ENCODE measurements around the gene GPLD1. TPM values are rescaled to one million over a fixed set of nuclear protein-coding genes. Genes with fewer than 3 reads are reported as not detected.

GPLD1 gene
- total and polyA plus RNA-seq, 4 donors, result 7.7 to 13.1 (median 10.4) TPM

GRCh38 chr6:24501914-24502313 lies 12.5 kb upstream of the GPLD1 start:
- Histone ChIP-seq H3K9me3 (ENCODE audit: control insufficient read depth, insufficient read depth, low read length) (no peaks in the 10 kb centered on the region), H3K27ac (ENCODE audit: low read depth, low read length) (no peak overlapping the region), H3K4me3 (ENCODE audit: low read depth, low read length) (no peak overlapping the region), H3K36me3 (ENCODE audit: control insufficient read depth, insufficient read depth, low read length) (peaks cover 20% of the 10 kb centered on the region), H3K4me1 (ENCODE audit: control insufficient read depth, insufficient read depth, low read length) (no peaks in the 10 kb centered on the region), H3K27me3 (ENCODE audit: control insufficient read depth, insufficient read depth, low read length) (no peaks in the 10 kb centered on the region)
- no peak for DNase-seq (ENCODE audit: low read depth in 4 of 6, low spot score in 6 of 6)

DNA sequence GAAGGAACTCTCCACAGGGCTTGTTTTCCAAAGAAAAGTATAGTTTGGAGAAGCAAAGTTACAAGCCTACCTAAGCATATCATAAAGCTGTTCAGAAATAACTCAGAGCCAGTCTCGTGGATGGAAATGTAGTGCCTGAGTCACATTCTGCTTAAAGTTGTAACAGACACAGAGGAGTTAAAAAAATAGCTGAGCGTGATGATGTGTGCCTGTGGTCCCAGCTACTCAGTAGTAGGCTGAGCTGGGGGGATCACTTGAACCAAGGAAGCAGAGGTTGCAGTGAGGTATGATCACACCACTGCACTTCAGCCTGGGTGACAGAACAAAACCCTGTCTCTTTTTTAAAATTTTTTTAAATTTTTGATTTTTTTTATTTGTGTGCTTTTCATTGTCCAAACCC lies 12.0 kb upstream of the GPLD1 start:
- H3K27ac ChIP-seq (ENCODE audit: low read depth, low read length), result no peak overlapping the region
- peaks cover 20% of the 10 kb centered on the region for H3K36me3 ChIP-seq (ENCODE audit: control insufficient read depth, insufficient read depth, low read length)
- H3K27me3 ChIP-seq (ENCODE audit: control insufficient read depth, insufficient read depth, low read length), result no peaks in the 10 kb centered on the region
- H3K9me3 ChIP-seq (ENCODE audit: control insufficient read depth, insufficient read depth, low read length), result no peaks in the 10 kb centered on the region
- H3K4me3 ChIP-seq (ENCODE audit: low read depth, low read length), result no peak overlapping the region
- 76% methylated on average over 2 of the region's 2 CpGs for WGBS (ENCODE audit: insufficient coverage)
- no peak for DNase-seq (ENCODE audit: low read depth in 4 of 6, low spot score in 6 of 6)
- no peaks in the 10 kb centered on the region for H3K4me1 ChIP-seq (ENCODE audit: control insufficient read depth, insufficient read depth, low read length)

DNA sequence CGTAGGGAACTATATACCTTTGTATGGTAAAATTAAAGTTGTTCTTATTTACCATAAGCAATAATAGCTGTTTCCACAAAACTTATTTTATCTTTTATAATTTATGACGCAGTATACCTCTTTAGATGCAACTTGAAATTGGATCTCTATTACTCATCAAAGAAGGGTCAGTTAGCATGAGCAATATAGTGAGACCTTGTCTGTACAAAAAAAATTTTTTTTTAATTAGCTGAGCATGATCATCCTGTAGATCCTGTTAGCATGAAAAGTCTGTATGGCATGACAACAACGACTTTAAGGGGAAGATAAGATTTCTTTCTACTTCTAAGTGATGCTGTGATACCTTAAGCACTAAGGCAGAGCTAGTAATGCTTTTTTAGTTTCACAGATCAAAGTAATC lies 11.3 kb upstream of the GPLD1 start:
- Histone ChIP-seq H3K27me3 (ENCODE audit: control insufficient read depth, insufficient read depth, low read length) (no peaks in the 10 kb centered on the region), H3K27ac (ENCODE audit: low read depth, low read length) (no peak overlapping the region), H3K4me3 (ENCODE audit: low read depth, low read length) (no peak overlapping the region), H3K36me3 (ENCODE audit: control insufficient read depth, insufficient read depth, low read length) (peaks cover 18% of the 10 kb centered on the region), H3K4me1 (ENCODE audit: control insufficient read depth, insufficient read depth, low read length) (peaks cover 1% of the 10 kb centered on the region), H3K9me3 (ENCODE audit: control insufficient read depth, insufficient read depth, low read length) (no peaks in the 10 kb centered on the region)
- WGBS (ENCODE audit: insufficient coverage), result no CpG with 5 or more reads among the region's 3 CpGs
- no peak for DNase-seq (ENCODE audit: low read depth in 4 of 6, low spot score in 6 of 6)

DNA sequence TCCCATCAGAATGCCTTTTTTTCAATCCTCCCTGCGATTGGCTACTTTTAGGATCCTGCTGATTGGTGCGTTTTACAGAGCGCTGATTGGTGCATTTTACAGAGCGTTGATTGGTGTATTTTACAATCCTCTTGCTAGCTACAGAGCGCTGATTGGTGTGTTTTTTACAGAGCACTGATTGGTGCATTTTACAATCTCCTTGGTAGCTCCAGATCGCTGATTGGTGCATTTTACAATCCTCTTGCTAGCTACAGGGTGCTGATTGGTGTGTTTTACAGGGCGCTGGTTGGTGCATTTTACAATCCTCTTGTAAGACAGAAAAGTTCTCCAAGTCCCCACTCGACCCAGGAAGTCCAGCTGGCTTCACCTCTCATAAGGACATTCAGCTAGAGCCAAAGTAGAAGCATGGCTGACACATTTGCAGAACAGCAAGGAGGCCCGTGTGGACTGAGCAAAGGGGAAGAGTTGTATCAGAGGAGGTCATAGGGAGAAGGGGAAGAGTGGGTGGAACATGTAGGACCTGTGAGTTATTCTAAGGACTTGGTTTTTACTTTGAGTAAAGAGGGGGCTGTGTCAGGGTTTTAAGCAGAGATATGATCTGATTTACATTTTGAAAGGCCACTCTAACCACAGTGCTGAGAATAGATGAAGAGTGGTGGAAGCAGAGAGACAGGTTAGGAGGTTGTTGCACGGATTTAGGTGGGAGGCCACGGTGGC lies 8.0 kb upstream of the GPLD1 start:
- WGBS (ENCODE audit: insufficient coverage), result 97% methylated on average over 11 of the region's 11 CpGs
- H3K27ac ChIP-seq (ENCODE audit: low read depth, low read length), result no peak overlapping the region
- no peaks in the 10 kb centered on the region for H3K9me3 ChIP-seq (ENCODE audit: control insufficient read depth, insufficient read depth, low read length)
- DNase-seq (ENCODE audit: low read depth in 4 of 6, low spot score in 6 of 6), result no peak
- peaks cover 11% of the 10 kb centered on the region for H3K4me1 ChIP-seq (ENCODE audit: control insufficient read depth, insufficient read depth, low read length)
- H3K27me3 ChIP-seq (ENCODE audit: control insufficient read depth, insufficient read depth, low read length), result no peaks in the 10 kb centered on the region
- no peak overlapping the region for H3K4me3 ChIP-seq (ENCODE audit: low read depth, low read length)
- H3K36me3 ChIP-seq (ENCODE audit: control insufficient read depth, insufficient read depth, low read length), result no peaks in the 10 kb centered on the region

DNA sequence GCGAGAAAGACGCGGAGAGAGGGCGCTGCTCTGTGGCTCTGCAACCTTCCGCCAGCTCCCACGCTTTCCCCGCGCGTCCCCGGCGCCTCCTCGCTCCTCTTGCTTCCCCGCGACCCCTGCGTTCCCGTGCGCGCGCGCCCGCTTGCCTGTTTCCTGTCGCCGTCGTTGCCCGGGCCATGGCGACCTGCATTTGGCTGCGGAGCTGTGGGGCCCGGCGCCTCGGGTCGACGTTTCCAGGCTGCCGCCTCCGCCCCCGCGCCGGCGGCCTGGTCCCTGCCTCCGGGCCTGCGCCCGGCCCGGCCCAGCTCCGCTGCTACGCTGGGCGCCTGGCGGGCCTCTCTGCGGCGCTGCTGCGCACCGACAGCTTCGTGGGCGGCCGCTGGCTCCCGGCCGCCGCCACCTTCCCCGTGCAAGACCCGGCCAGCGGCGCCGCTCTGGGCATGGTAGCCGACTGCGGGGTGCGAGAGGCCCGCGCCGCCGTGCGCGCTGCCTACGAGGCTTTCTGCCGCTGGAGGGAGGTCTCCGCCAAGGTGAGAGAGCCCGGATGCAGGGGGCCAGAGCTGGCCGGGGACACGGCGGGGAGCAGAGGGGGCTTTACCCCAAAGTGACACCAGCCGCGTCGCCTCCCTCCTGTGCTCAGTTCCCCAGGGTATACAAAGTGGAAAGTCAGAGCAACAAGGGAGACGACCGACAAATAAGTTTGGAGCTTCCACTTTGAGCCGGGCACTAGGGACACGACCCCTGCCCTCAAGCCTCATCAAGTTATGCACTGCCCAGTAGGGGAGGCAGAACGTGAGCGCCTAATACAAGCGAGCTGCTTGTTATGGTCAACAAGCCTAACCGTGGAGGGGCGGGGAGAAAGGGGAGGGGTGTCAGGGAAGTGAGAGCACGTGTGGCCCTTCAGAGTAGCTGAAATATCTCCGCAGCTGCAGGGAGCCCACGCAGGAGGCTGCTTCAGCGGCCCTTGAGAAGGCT lies 5.7 kb upstream of the GPLD1 start, which contains the start of gene ALDH5A1:
Gene ALDH5A1, plus strand, starts transcription at position 149 of the 975 bp plus-strand sequence. Its CDS starts 28 bp downstream, at position 177.
- Histone ChIP-seq H3K4me3 (ENCODE audit: low read depth, low read length) (peak within 1 kb of the TSS; percentile 66), H3K27me3 (ENCODE audit: control insufficient read depth, insufficient read depth, low read length) (no peaks in the 10 kb centered on the region), H3K9me3 (ENCODE audit: control insufficient read depth, insufficient read depth, low read length) (no peaks in the 10 kb centered on the region), H3K4me1 (ENCODE audit: control insufficient read depth, insufficient read depth, low read length) (peaks cover 11% of the 10 kb centered on the region), H3K27ac (ENCODE audit: low read depth, low read length) (peak within 1 kb of the TSS; percentile 59), H3K36me3 (ENCODE audit: control insufficient read depth, insufficient read depth, low read length) (no peaks in the 10 kb centered on the region)
- peak; percentile 44 to 95 (median 63) for DNase-seq (ENCODE audit: low read depth in 4 of 6, low spot score in 6 of 6)
- under 1% methylated on average over 93 of the region's 93 CpGs for WGBS (ENCODE audit: insufficient coverage)

GRCh38 chr6:24493945-24494820 lies 4.8 kb upstream of the GPLD1 start:
- WGBS (ENCODE audit: insufficient coverage), result 5% methylated on average over 32 of the region's 36 CpGs
- peak in 2 of 6 donors; percentile 8 to 12 for DNase-seq (ENCODE audit: low read depth in 4 of 6, low spot score in 6 of 6)
- Histone ChIP-seq H3K9me3 (ENCODE audit: control insufficient read depth, insufficient read depth, low read length) (no peaks in the 10 kb centered on the region), H3K27me3 (ENCODE audit: control insufficient read depth, insufficient read depth, low read length) (no peaks in the 10 kb centered on the region), H3K27ac (ENCODE audit: low read depth, low read length) (peak overlapping the region; percentile 59), H3K36me3 (ENCODE audit: control insufficient read depth, insufficient read depth, low read length) (no peaks in the 10 kb centered on the region), H3K4me3 (ENCODE audit: low read depth, low read length) (peak overlapping the region; percentile 66), H3K4me1 (ENCODE audit: control insufficient read depth, insufficient read depth, low read length) (peaks cover 11% of the 10 kb centered on the region)

- H3K9me3 ChIP-seq (ENCODE audit: control insufficient read depth, insufficient read depth, low read length), result no peaks in the 10 kb centered on the region
- no peak overlapping the region for H3K27ac ChIP-seq (ENCODE audit: low read depth, low read length)
- H3K4me1 ChIP-seq (ENCODE audit: control insufficient read depth, insufficient read depth, low read length), result peaks cover 11% of the 10 kb centered on the region
- H3K27me3 ChIP-seq (ENCODE audit: control insufficient read depth, insufficient read depth, low read length), result no peaks in the 10 kb centered on the region
- peak in 2 of 6 donors; percentile 14 to 57 for DNase-seq (ENCODE audit: low read depth in 4 of 6, low spot score in 6 of 6)
- no peak overlapping the region for H3K4me3 ChIP-seq (ENCODE audit: low read depth, low read length)
- WGBS (ENCODE audit: insufficient coverage), result 64% methylated on average over 2 of the region's 3 CpGs
- H3K36me3 ChIP-seq (ENCODE audit: control insufficient read depth, insufficient read depth, low read length), result no peaks in the 10 kb centered on the region
These were observed 3.1 kb upstream of the GPLD1 start for GRCh38 chr6:24492475-24492874.

GRCh38 chr6:24490948-24491347 lies 1.6 kb upstream of the GPLD1 start:
- no peak overlapping the region for H3K4me3 ChIP-seq (ENCODE audit: low read depth, low read length)
- no peaks in the 10 kb centered on the region for H3K36me3 ChIP-seq (ENCODE audit: control insufficient read depth, insufficient read depth, low read length)
- H3K4me1 ChIP-seq (ENCODE audit: control insufficient read depth, insufficient read depth, low read length), result peaks cover 11% of the 10 kb centered on the region
- 84% methylated on average over 3 of the region's 4 CpGs for WGBS (ENCODE audit: insufficient coverage)
- H3K27ac ChIP-seq (ENCODE audit: low read depth, low read length), result no peak overlapping the region
- H3K9me3 ChIP-seq (ENCODE audit: control insufficient read depth, insufficient read depth, low read length), result no peaks in the 10 kb centered on the region
- H3K27me3 ChIP-seq (ENCODE audit: control insufficient read depth, insufficient read depth, low read length), result no peaks in the 10 kb centered on the region
- DNase-seq (ENCODE audit: low read depth in 4 of 6, low spot score in 6 of 6), result no peak

DNA sequence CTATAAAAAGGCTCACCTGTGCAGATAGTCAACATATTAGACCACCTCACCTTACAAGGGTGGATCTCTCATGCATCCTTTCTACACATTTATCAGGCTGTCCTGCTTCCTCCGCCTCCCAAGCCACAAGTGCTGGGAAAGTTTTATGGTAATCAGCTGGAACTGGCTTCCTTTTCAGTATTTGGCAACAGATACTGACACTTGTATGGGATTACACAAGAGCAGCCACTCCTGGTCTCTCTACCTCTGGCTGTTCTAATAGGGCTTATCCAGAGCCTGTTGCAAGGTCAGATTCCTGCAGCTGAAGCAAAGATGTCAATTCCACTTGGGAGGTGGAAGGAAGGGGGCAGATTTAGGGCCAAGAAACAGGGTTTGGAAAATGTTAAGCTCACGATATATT lies 503 bp upstream of the GPLD1 start:
- no CpG with 5 or more reads among the region's 2 CpGs for WGBS (ENCODE audit: insufficient coverage)
- Histone ChIP-seq H3K27ac (ENCODE audit: low read depth, low read length) (no peak overlapping the region), H3K36me3 (ENCODE audit: control insufficient read depth, insufficient read depth, low read length) (no peaks in the 10 kb centered on the region), H3K27me3 (ENCODE audit: control insufficient read depth, insufficient read depth, low read length) (no peaks in the 10 kb centered on the region), H3K4me3 (ENCODE audit: low read depth, low read length) (no peak overlapping the region), H3K9me3 (ENCODE audit: control insufficient read depth, insufficient read depth, low read length) (no peaks in the 10 kb centered on the region), H3K4me1 (ENCODE audit: control insufficient read depth, insufficient read depth, low read length) (peaks cover 3% of the 10 kb centered on the region)
- no peak for DNase-seq (ENCODE audit: low read depth in 4 of 6, low spot score in 6 of 6)
